SH-SY5Y (cell line): ENCODE data around the gene AAGAB.

Source experiments
- GATA2 ChIP-seq: IDR thresholded peaks from 2 replicates; pipeline ENCODE4 v1.6.1; 2011; ENCODE audit warnings: mild to moderate bottlenecking, low read depth, low read length
- GATA3 ChIP-seq: IDR thresholded peaks from 2 replicates; pipeline ENCODE4 v1.6.1; 2011; ENCODE audit warnings: low read depth, mild to moderate bottlenecking, low read length, moderate library complexity

GRCh38 chr15:67215102-67215501 is 39.4 kb downstream of the AAGAB start:
- TF ChIP-seq GATA2 (no peak), GATA3 (no peak)
